ENCODE results near the gene CARNS1. TPM values are rescaled to one million over a fixed set of nuclear protein-coding genes. Genes with fewer than 3 reads are reported as not detected.
"Not testable (repeated sequence)": the region's sequence is repeated elsewhere in the genome, so short reads cannot be mapped to it uniquely, and the experiment has no call there.

Gene CARNS1
- total and polyA plus RNA-seq, 7 donors, result 2.1 to 27.5 (median 7.0) TPM

DNA sequence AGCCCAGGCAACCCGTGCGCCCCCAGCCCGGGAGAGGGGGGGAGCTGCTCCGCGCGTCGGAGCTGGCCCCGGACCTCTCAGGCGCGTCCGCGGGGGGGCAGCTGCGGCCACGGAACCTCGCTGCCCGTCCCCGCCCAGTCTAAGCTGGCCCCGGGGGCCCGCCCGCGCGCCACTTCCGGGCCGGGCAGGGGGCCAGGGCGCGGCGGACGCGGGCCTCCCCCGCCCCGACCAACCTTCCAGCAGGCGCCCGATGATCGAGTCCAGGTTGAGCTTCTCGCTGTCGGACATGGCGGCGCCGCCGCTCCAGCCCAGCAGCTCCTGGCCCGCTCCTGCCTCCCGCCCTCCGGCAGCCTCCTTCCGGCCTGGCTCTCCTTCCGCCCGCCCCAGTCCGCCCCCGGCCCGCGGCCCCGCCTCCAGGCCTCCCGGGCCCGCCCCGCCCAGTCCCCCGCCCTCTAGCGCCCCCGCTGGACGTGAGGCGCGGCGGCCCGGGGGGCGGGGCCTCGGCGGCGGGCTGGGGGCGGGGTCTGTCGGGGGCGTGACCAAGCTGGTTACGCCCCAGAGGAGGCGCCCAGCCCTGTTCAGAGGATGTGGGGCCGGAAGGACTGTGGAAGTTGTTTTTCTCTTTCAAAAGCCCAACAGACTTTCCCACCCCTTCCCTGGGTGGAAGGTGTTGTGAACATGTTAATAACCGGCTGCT is 13.8 kb upstream of the CARNS1 start, which contains the start of gene PPP1CA:
Gene PPP1CA, minus strand, starts transcription at position 364 of the 697 bp plus-strand sequence. Its CDS starts 76 bp downstream, at position 288.
- Histone ChIP-seq H3K27me3 (ENCODE audit: insufficient read depth in 3 of 3, low read length in 2 of 3) (no peaks in the 10 kb centered on the region), H3K4me3 (peak within 1 kb of the TSS; percentile 99), H3K36me3 (ENCODE audit: insufficient read depth in 1 of 2, low read depth in 1 of 2) (peaks cover 0 to 41% of the 10 kb centered on the region in 2 donors), H3K27ac (peak within 1 kb of the TSS; percentile 95), H3K9me3 (no peaks in the 10 kb centered on the region), H3K4me1 (peaks cover 32% of the 10 kb centered on the region)
- WGBS, 3 donors, result 0 to 1% (median 1%) methylated on average over 40 to 73 of the region's 73 CpGs
- intact Hi-C loops (cut with DNase I), result loop anchor here (1.0 to 5.0 kb wide), 4 partner anchors 17 to 105 kb away; partner anchors contain the start of gene TMEM134 (in 2 of the 2)
- TF ChIP-seq, protein P1, sequence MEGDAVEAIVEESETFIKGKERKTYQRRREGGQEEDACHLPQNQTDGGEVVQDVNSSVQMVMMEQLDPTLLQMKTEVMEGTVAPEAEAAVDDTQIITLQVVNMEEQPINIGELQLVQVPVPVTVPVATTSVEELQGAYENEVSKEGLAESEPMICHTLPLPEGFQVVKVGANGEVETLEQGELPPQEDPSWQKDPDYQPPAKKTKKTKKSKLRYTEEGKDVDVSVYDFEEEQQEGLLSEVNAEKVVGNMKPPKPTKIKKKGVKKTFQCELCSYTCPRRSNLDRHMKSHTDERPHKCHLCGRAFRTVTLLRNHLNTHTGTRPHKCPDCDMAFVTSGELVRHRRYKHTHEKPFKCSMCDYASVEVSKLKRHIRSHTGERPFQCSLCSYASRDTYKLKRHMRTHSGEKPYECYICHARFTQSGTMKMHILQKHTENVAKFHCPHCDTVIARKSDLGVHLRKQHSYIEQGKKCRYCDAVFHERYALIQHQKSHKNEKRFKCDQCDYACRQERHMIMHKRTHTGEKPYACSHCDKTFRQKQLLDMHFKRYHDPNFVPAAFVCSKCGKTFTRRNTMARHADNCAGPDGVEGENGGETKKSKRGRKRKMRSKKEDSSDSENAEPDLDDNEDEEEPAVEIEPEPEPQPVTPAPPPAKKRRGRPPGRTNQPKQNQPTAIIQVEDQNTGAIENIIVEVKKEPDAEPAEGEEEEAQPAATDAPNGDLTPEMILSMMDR (IDR thresholded peaks at IDR 0.05), result peak; percentile 63
- peak; percentile 89 to 92 (median 92) for ATAC-seq
- peak; percentile 91 to 96 for DNase-seq

- H3K36me3 ChIP-seq (ENCODE audit: insufficient read depth in 1 of 2, low read depth in 1 of 2), result peaks cover 0 to 34% of the 10 kb centered on the region in 2 donors
- not testable (repeated sequence) for DNase-seq
Measured at GRCh38 chr11:67402192-67402839, 13.2 kb upstream of the CARNS1 start.

GRCh38 chr11:67403085-67403484 is 12.4 kb upstream of the CARNS1 start:
- DNase-seq; H3K4me3 ChIP-seq; H3K27me3 ChIP-seq (ENCODE audit: insufficient read depth in 3 of 3, low read length in 2 of 3); H3K9me3 ChIP-seq; ATAC-seq: not testable (repeated sequence)
- H3K4me1 ChIP-seq, result peaks cover 29% of the 10 kb centered on the region
- intact Hi-C loops (cut with DNase I), result loop anchor here (2.0 to 5.0 kb wide), 2 partner anchors 16 to 64 kb away; partner anchors contain the start of gene TMEM134 (in 2 of the 2)
- WGBS, 3 donors, result 97 to 98% (median 98%) methylated on average over 9 of the region's 9 CpGs
- peak overlapping the region; percentile 95 for H3K27ac ChIP-seq
- peaks cover 0 to 27% of the 10 kb centered on the region in 2 donors for H3K36me3 ChIP-seq (ENCODE audit: insufficient read depth in 1 of 2, low read depth in 1 of 2)

More at GRCh38 chr11:67402192-67402839, 13.2 kb upstream of the CARNS1 start:
- not testable (repeated sequence) for H3K9me3 ChIP-seq; ATAC-seq; H3K27me3 ChIP-seq (ENCODE audit: insufficient read depth in 3 of 3, low read length in 2 of 3)
- Histone ChIP-seq H3K4me1 (peaks cover 32% of the 10 kb centered on the region), H3K4me3 (peak overlapping the region; percentile 99), H3K27ac (peak overlapping the region; percentile 95)
- 45 to 53% (median 50%) methylated on average over 19 of the region's 19 CpGs for whole genome bisulfite sequencing, 3 donors
- intact Hi-C loops (cut with DNase I), result loop anchor here (2.0 to 5.0 kb wide), 2 partner anchors 16 to 65 kb away; partner anchors contain the start of gene TMEM134 (in 2 of the 2)

- TF ChIP-seq, protein P1 (IDR thresholded peaks at IDR 0.05), result no peak
- H3K4me1 ChIP-seq, result peaks cover 16% of the 10 kb centered on the region
- DNase-seq, result no peak
- peaks cover 0 to 19% (median 4%) of the 10 kb centered on the region in 3 donors for H3K27me3 ChIP-seq (ENCODE audit: insufficient read depth in 3 of 3, low read length in 2 of 3)
- H3K27ac ChIP-seq, result no peak overlapping the region
- H3K9me3 ChIP-seq, result no peaks in the 10 kb centered on the region
- intact Hi-C loops (cut with DNase I), result loop anchor here (5.0 kb wide), 1 partner anchor 63 kb away; the partner anchor contains the start of gene TMEM134 (in 2 of the 2)
- H3K36me3 ChIP-seq (ENCODE audit: insufficient read depth in 1 of 2, low read depth in 1 of 2), result peaks cover 0 to 11% of the 10 kb centered on the region in 2 donors
- 72 to 80% (median 74%) methylated on average over 13 of the region's 13 CpGs for WGBS, 3 donors
- no peak for ATAC-seq
- no peak overlapping the region for H3K4me3 ChIP-seq
Measured at GRCh38 chr11:67404515-67405195, 10.8 kb upstream of the CARNS1 start.

DNA sequence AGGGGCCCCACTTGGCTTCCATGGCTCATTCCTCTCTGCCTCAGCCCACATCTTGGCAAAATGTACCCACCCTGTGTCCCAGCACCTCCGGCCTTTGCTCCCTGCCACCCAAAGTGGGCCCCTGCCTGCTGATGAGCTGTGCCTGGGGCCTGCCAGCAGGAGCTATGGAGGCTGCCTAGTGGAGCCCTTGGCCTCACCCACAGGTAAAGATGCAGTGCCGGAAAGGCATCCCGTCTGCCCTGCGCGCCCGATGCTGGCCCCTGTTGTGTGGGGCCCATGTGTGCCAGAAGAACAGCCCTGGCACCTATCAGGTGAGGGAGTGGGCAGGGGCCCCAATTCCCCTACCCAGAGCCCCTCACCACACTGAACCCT is 10.3 kb upstream of the CARNS1 start:
- 86 to 95% (median 89%) methylated on average over 6 of the region's 6 CpGs for WGBS, 3 donors
- Histone ChIP-seq H3K27ac (no peak overlapping the region), H3K9me3 (no peaks in the 10 kb centered on the region), H3K27me3 (ENCODE audit: insufficient read depth in 3 of 3, low read length in 2 of 3) (peaks cover 0 to 24% (median 7%) of the 10 kb centered on the region in 3 donors), H3K4me3 (no peak overlapping the region), H3K36me3 (ENCODE audit: insufficient read depth in 1 of 2, low read depth in 1 of 2) (peaks cover 0 to 6% of the 10 kb centered on the region in 2 donors), H3K4me1 (peaks cover 11% of the 10 kb centered on the region)
- DNase-seq (no peak), ATAC-seq (no peak)
- intact Hi-C loops (cut with DNase I), result no loop called here
- TF ChIP-seq, protein P1 (IDR thresholded peaks at IDR 0.05), result no peak
